UCSD-AML1 (cell line): Measurements from ENCODE around the gene PHETA2.
"Not testable (repeated sequence)": the region's sequence is repeated elsewhere in the genome, so short reads cannot be mapped to it uniquely, and the experiment has no call there.

Experiments used
- DNase-seq: peaks from one replicate; lab custom pipeline; 2025; ENCODE audit not compliant: unreplicated experiment; lab: John Stamatoyannopoulos, UW

The PHETA2 gene

GRCh38 chr22:42069801-42070516 is 4.1 kb upstream of the PHETA2 start:
- no peak for DNase-seq

GRCh38 chr22:42070517-42071422 is 3.3 kb upstream of the PHETA2 start, which contains the start of gene NAGA:
NAGA (minus strand) TSS chr22:42070812; CDS start chr22:42070297, 515 bp downstream.
- DNase-seq: peak; percentile 98

DNA sequence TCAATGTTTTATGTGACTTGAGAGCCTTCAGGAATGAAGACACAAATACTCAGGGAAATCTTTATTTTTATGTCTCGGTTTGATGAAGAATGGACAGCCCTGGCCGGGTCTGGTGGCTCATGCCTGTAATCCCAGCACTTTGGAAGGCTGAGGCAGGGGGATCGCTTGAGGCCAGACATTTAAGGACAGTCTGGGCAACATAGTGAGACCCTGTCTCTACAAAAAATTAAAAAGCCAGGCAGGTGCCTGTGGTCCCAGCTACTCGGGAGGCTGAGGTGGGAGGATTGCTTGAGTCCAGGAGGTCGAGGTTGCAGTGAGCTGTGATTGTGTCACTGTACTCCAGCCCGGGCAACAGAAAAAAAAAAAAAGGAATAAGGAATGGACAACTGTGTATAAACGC is 2.5 kb upstream of the PHETA2 start:
- not testable (repeated sequence) for DNase-seq

- no peak for DNase-seq
Measured at GRCh38 chr22:42072606-42073330, 1.3 kb upstream of the PHETA2 start.

DNA sequence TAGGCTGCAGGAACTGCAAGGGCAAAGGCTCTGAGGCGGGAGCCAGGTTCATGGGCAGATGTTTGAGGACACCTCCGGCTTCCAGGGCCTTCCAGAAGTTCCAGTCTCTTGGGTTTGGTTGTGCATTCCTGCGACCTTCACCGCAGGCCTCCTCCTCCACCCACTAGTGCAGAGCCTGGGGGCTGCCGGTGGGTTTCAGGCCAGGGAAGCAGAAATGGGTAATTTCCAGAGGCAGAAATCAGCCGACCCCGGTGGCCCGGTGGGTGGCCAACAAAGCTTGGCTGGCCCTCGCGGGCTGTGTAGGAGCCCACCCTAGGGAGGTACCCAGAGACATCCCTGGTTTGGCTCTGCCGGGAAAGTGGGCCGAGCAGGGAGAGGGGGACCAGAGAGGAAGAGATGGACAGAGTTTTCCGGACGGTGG is 417 bp upstream of the PHETA2 start:
- no peak for DNase-seq

GRCh38 chr22:42074846-42075676 is 1.0 kb downstream of the PHETA2 start:
- no peak for DNase-seq

- no peak for DNase-seq
Measured at GRCh38 chr22:42076764-42077485, 2.9 kb downstream of the PHETA2 start.

DNA sequence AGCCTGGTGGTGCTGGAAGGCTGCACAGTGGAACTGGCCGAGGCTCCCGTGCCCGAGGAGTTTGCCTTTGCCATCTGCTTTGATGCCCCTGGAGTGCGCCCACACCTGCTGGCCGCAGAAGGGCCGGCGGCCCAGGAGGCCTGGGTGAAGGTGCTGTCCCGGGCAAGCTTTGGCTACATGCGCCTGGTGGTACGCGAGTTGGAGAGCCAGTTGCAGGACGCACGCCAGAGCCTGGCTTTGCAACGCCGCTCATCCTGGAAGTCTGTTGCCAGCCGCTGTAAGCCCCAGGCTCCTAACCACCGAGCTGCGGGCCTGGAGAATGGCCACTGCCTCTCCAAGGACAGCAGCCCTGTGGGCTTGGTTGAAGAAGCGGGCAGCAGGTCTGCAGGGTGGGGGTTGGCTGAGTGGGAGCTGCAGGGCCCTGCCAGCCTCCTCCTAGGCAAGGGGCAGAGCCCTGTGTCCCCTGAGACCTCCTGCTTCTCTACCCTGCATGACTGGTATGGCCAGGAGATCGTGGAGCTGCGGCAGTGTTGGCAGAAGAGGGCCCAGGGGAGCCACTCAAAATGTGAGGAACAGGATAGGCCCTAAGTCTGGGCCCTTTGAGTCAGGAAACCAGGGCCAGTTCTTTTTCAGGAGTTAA is 3.6 kb downstream of the PHETA2 start:
- DNase-seq: no peak

DNA sequence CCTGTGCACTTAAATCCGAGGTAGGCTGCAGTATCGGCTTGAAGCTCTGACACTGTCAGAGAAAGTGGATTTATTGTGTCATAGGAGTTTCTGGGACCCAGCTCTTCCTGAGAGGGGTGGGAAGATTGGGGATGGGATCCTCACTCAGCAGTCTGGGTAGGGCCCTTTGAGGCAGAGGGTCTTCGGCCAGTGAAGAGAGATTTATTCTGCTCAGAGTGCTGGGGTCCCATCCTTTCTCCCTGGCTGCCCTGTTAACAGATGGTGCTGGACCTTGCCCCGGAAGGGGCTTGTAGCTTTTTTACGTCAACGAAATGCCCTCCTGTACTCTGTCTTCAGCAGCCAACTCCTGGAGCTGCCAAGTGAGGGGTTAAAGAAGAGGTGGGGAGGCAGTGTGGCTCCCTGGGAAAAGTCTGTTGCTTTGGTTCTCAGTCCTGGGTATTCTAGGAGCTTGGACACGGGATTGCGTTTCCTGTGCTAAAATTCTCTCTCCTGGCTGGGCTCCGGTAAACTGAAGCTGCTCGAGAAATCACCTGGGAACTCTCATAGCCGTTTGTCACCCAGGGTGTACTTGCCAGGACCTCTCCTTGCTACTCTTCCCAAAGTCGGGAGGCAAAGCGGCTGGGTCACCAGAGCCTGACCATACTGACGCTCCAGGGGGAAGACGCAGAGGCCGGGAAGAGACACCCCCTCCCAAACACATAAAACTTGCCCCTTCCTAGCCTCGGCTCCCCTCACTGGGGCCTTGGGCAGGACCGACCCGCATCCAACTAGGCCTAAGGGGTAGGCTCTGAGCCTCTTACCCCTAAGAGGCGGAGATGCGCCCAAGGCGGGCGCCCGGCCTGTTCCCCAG is 4.6 kb downstream of the PHETA2 start:
- no peak for DNase-seq

- DNase-seq: peak; percentile 98
Measured at GRCh38 chr22:42079319-42080251, 5.5 kb downstream of the PHETA2 start, which contains the start of gene SMDT1. SMDT1 (plus strand) TSS chr22:42079700; CDS start chr22:42079769, 69 bp downstream.

GRCh38 chr22:42080287-42080686 is 6.2 kb downstream of the PHETA2 start:
- no peak for DNase-seq

DNA sequence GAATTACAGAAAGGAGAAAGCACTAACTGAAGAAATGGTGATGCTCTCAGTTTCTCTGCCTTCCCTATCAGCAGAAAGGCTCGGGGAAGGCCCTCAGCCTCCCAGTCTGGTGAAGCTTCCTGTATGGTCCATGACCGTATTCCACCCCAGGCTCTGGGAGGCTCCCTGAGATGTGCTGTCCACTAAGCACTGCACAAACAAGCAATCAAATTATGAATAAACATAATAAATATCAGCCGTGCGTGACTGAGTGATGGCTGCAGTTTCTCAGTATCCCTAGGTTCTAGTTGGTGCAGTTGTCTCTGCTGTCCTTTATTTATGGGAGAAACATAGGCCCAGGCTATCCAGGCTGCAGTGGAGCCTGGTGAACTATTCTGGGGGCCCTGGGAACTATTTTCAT is 9.1 kb downstream of the PHETA2 start:
- no peak for DNase-seq

DNA sequence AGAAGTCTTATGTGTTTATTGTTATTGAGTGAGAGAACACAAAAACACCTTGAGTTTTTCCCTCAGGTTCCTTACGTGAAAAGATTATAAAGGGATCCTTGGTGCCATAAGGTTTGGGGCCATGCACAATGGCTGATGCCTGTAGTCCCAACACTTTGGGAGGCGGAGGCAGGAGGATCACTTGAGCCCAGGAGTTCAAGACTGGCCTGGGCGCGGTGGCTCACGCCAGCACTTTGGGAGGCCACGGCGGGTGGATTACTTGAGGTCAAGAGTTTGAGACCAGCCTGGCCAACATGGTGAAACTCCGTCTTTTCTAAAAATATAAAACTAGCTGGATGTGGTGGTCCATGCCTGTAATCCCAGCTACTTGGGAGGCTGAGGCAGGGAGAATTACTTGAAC is 10.8 kb downstream of the PHETA2 start:
- no peak for DNase-seq

GRCh38 chr22:42086051-42086450 is 12.0 kb downstream of the PHETA2 start:
- DNase-seq: no peak

- peak; percentile 99 for DNase-seq
Measured at GRCh38 chr22:42090596-42091454, 16.8 kb downstream of the PHETA2 start, which contains the start of gene NDUFA6. NDUFA6 (minus strand) TSS chr22:42090772; CDS start chr22:42090744, 28 bp downstream.

DNA sequence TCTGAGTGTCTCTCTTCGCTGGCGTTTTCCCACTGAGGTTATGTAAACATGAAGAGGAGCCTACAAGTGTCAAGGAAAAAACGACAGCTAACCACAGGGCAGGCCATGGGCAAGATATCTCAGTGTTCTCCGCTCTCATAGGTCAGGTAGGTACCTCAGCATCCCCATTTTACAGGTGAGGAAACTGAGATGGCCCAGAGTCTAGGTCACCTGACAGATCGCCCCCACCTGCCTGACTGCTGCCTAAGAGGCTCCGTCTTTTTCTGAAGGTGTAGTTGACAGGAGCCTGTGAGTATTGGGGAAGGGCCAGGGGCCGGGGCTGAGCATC is 17.4 kb downstream of the PHETA2 start:
- no peak for DNase-seq
